Measurements from ENCODE around the gene STX1B.

Gene STX1B

DNA sequence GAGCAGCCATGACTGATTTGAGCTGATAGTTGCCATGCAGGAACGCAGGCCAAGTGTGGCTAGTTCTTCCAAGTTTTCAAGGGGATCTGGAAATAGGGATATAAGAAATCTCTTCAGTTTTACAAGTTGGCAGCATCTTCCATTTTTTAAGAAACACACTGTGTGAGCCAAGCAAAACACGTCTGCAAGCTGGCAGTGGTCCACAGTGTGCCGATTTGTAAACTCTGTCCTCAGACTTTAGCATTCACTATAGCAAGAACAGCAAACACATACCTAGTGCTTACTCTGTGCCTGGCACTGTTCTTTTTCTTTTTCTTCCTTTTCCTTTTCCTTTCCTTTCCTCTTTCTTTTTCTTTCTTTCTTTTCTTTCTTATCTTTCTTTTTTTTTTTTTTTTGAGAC is 58.7 kb downstream of the STX1B start:
- H3K4me3 ChIP-seq (ENCODE audit: low read depth, low read length): no peak overlapping the region
- no peak for DNase-seq
- in situ Hi-C loops (cut with HindIII; ENCODE audit: low pct_ligation_motif_present, low sequenced_read_pairs): no loop called here
- TF ChIP-seq CTCF (IDR thresholded peaks at IDR 0.05; ENCODE audit: low read depth, low read length, missing control alignments): no peak
- H3K27me3 ChIP-seq (replicated peaks): no peaks in the 10 kb centered on the region
- H3K27ac ChIP-seq: no peak overlapping the region
- H3K36me3 ChIP-seq (replicated peaks): peaks cover 3% of the 10 kb centered on the region

DNA sequence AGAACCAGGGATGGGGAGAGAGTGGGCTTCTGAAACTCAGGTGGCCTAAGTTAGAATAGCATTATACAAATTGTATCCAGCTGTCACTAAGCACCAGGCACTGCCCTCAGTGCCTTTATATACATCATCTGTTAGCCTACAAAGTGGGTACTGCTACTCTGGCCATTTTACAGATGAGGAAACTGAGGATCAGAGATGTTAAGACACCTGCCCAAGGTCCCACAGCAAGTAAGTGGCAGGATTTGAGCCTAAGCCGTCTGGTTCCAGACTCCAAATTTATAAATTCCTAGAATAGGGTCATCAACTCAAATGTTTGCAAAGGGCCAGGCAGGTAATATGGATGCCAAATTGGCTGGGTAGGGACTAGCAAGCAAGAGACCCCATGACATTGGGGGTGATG is 59.2 kb downstream of the STX1B start:
- Histone ChIP-seq H3K27ac (no peak overlapping the region), H3K4me3 (ENCODE audit: low read depth, low read length) (no peak overlapping the region), H3K36me3 (replicated peaks) (peaks cover 3% of the 10 kb centered on the region), H3K27me3 (replicated peaks) (no peaks in the 10 kb centered on the region)
- no peak for DNase-seq
- in situ Hi-C loops (cut with HindIII; ENCODE audit: low pct_ligation_motif_present, low sequenced_read_pairs): no loop called here
- no peak for TF ChIP-seq CTCF (IDR thresholded peaks at IDR 0.05; ENCODE audit: low read depth, low read length, missing control alignments)

DNA sequence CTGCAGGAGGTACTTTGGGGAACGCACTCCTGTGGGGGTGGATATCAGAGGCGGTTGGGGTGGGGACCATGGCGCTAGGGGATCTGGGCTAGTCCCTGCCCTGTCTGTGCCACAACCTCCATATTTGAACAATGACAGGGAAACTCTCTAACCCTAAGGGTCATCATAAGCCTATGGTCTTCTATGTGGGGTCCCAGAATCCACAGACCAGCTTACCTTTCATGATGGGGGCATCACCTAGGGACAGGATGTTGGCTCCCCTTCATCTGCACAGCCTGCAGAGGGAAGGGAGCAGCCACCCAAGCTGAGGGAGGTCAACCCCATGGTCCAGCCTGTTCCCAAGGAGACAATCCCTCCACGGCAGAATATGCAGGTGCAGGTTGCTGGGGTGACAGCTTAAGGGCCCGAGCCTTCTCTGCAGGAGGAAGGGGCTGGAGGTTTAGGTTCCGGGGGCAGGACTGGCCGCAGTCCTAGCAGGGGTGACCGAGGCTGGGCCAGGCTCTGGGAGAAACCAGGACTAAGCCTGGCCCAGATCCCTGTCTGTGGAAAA is 59.8 kb downstream of the STX1B start:
- no peak for DNase-seq
- no peak overlapping the region for H3K27ac ChIP-seq
- peaks cover 3% of the 10 kb centered on the region for H3K36me3 ChIP-seq (replicated peaks)
- TF ChIP-seq CTCF (IDR thresholded peaks at IDR 0.05; ENCODE audit: low read depth, low read length, missing control alignments): no peak
- in situ Hi-C loops (cut with HindIII; ENCODE audit: low pct_ligation_motif_present, low sequenced_read_pairs): no loop called here
- peak overlapping the region; percentile 75 for H3K4me3 ChIP-seq (ENCODE audit: low read depth, low read length)
- no peaks in the 10 kb centered on the region for H3K27me3 ChIP-seq (replicated peaks)

DNA sequence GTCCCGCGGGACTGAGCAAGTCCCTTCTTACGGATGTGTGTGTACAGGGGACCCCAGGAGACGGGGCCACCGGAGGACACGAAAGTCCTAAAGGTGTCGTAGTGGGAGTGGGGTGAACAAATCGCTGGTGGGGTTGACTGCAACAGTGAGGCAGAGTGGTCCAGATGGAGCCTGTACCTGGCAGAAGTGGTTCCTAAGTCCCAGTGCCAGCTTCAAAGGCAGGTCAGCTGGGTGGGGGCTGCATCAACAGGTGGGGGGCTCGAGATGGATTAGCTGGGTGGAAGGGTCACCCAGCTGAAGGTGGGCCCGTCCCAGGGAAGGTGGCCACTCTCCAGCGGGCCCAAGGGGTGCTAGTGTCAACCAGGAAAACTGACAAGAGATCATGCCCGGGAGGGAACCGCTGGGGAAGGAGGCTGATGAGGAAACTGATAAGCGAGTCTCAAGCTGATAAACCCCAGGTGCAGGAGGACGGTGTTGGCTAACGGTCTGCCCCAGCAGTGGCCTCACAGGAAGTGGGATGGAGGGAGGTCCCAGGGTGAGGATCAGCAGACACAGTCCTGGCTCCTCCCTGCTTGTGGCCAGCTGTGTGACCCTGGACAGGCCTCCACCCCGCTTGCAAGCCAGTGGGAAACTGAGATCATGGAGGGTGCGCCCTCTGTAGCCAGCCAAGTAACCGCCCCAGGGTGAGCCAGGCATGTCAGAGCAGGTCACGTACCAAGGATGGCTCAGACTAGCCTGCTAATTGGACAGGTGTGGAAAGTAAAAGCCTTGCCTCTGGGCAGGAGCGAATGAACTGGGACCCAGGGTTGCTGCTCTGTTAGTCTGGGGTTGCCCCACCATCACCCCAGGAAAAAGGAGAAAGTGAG is 60.6 kb downstream of the STX1B start:
- Histone ChIP-seq H3K4me3 (ENCODE audit: low read depth, low read length) (peak overlapping the region; percentile 75), H3K27me3 (replicated peaks) (no peaks in the 10 kb centered on the region), H3K27ac (no peak overlapping the region), H3K36me3 (replicated peaks) (peaks cover 3% of the 10 kb centered on the region)
- peak; percentile 46 for DNase-seq
- in situ Hi-C loops (cut with HindIII; ENCODE audit: low pct_ligation_motif_present, low sequenced_read_pairs): loop anchor here (25.0 kb wide), 1 partner anchor 512 kb away; the partner anchor contains the start of genes ARMC5 and TGFB1I1
- TF ChIP-seq CTCF (IDR thresholded peaks at IDR 0.05; ENCODE audit: low read depth, low read length, missing control alignments): peak; percentile 24

DNA sequence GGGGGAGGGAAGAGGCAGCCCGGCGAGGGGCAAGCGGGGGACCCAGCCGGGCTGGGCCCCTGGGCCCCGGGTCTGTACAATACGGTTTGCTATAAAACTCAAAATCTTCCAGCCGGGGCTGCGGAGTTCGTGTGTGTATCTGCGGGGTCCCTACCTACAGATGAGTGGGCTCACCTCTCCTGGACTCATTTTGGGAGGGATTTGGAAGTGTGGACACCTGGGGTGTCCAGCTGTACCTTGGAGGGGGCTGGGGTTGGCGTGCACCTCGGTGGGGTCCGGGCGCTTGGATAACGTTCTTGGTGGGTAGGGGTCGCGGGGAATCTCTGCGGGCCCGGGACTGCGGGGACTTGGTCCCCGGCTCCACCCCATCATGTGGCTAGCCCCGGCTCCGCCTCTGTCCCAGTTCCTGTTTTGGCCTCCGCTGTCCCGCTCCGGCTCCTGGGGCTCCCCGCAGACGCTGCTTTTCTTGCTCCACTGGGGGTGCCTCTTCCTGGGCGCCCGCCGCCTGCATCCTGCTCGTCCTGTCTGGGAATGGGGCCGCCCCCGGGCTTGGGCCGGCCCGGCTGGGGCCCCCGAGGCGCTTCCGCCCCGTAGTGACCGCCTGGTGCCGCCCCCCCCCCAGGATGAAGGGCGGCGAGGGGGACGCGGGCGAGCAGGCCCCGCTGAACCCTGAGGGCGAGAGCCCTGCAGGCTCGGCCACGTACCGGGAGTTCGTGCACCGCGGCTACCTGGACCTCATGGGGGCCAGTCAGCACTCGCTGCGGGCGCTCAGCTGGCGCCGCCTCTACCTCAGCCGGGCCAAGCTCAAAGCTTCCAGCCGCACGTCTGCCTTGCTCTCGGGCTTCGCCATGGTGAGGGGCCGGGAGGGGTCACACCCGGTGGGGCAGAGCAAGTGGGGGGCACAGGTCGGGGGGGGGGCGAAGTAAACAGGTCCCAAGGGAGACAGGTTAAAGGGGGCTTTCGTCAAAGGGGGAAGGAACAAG is 61.5 kb downstream of the STX1B start, which contains the start of gene ORAI3:
Gene ORAI3, plus strand, starts transcription at position 402 of the 983 bp plus-strand sequence. Its CDS starts 222 bp downstream, at position 624.
- peak; percentile 29 for DNase-seq
- no peak for TF ChIP-seq CTCF (IDR thresholded peaks at IDR 0.05; ENCODE audit: low read depth, low read length, missing control alignments)
- Histone ChIP-seq H3K27ac (peak within 1 kb of the TSS; percentile 58), H3K4me3 (ENCODE audit: low read depth, low read length) (peak within 1 kb of the TSS; percentile 75), H3K36me3 (replicated peaks) (peaks cover 8% of the 10 kb centered on the region), H3K27me3 (replicated peaks) (no peaks in the 10 kb centered on the region)
- in situ Hi-C loops (cut with HindIII; ENCODE audit: low pct_ligation_motif_present, low sequenced_read_pairs): loop anchor here (25.0 kb wide), 1 partner anchor 513 kb away; the partner anchor contains the start of genes ARMC5 and TGFB1I1

Data from brain microvascular endothelial cell (primary cell).